Measurements from ENCODE around the gene GPR15.
"Not testable (repeated sequence)": the region's sequence is repeated elsewhere in the genome, so short reads cannot be mapped to it uniquely, and the experiment has no call there.

The GPR15 gene

DNA sequence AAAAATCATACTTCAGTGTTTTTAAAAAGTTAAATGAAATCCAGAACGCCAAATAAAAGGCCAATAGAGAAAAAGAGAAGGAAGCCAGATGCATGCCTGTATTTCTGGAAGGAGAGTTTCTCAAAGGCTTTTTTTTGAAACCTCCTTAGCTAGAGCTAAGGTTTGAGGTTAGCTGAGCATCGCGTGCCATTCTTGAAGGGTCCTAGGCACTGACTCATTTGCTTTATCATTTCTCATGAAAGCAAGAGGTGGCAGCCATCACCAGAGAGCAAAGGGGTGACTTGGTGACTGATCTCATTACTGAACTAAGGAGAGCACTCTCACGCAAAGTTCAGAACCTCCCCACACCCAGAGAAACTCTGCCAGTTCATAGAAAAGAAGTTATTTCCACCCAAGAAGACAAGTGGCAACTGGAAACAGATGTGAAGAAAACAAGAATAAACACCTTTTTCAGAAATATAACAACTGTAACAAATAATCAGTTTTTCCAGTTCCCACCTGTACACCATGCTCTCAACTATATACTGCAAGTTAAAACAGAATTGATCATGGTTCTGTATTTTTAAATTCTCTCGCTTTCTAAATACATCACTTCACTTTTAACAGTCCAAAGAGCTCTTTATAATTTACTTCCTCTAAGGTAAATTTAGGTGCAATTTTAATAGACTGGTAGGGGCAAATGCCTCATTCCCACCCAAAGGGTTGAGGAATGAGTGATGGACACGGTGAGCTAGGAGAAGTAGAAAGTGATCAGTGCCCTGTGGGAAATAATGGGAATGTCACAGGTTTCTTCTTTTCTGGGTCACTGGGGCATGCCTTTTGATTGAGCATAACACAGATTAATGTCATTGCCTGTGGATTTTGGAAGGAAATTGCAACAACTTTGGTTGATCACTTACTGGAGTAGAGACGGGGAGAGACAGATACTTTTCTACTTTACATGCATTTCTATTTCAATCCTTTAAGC lies 24.7 kb downstream of the GPR15 start:
- DNase-seq (ENCODE audit: low spot score) (no peak), FAIRE-seq (no peak)

DNA sequence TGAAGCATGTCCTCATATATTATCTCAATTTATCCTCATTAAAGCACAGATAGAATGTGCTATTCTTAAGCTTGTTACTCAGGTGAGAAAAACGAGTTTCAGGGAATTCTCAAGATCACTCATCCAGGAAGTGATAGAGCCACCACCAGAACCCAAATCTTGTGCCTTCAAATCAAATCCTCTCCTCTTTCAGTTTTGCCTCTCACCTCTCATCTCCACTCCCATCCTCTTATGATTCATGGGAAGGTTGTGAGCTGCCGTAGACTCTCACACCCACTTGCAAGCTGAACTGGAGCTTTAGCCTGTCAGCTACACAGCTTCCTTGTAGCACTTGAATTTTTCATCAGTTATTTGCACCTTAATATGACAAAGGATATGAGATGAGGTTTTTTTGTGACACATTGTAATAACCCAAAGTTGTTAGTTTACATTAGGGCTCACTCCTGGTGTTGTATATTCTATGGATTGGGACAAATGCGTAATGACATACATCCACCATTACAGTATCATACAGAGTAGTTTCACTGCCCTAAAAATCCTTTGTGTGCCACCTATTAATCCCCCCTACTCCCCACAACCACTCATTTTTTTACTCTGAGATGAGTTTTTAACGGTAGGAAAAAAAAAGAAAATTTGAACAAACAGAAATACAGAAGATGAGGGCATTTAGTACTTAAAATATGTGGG lies 25.7 kb downstream of the GPR15 start:
- FAIRE-seq (no peak), DNase-seq (ENCODE audit: low spot score) (no peak)

DNA sequence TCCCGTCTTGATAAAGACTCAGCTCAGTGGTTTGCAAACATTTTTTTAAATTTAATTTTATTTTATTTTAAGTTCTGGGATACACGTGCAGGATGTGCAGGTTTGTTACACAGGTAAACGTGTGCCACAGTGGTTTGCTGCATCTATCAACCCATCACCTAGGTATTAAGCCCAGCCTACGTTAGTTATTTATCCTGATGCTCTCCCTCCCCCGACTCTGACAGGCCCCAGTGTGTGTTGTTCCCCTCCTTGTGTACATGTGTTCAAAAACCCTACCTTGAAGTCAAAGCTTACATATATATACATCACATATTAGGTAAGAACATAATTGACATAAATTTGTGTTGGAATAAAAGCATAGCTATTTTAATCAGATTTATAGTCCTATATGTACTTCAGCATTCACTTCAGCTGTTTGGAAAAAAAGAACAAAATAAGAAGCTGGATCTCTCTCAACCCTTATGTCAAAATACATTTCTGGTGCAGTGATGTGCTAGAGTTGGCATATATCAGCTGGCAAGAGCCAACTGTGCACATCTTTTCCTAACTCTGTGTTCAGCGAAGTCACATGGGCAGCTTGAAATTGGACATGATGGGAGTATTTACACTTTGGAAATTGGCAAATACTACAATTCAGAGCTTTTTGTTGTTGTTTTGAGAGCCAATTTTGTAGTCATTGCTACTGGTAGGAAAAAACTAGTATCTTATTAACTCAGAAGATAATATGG lies 26.5 kb downstream of the GPR15 start:
- no peak for FAIRE-seq
- DNase-seq (ENCODE audit: low spot score): no peak

DNA sequence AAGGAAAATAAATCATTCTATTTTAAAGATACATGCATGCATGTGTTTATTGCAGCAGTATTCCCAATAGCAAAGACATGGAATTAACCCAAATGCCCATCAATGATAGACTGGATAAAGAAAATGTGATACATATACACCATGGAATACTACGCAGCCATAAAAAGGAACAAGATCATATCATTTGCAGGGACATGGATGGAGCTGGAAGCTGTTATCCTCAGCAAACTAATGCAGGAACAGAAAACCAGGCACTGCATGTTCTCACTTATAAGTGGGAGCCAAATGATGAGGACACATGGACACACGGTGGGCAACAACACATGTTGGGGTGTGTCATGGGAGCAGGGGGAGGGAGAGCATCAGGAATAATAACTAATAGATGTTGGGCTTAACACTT lies 28.0 kb downstream of the GPR15 start:
- DNase-seq (ENCODE audit: low spot score); FAIRE-seq: not testable (repeated sequence)

DNA sequence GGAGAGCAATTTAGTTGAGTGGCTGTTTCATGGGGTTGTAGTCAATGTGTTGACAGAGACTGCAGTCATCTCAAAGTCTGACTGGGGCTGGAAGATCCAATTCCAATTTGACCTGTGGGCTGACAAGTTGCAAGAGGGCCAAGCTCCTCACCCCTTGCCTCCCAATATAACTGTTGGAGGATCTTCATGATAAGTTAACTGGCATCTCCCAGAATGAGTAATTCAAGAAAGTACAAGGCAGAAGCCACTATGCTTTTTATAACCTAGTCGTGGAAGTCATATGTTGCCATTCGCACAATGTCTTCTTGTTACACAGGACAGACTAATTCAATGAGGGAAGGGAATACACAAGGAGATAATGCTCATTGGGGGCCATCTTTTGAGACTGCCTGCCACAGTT lies 29.1 kb downstream of the GPR15 start:
- no peak for DNase-seq (ENCODE audit: low spot score)
- no peak for FAIRE-seq

DNA sequence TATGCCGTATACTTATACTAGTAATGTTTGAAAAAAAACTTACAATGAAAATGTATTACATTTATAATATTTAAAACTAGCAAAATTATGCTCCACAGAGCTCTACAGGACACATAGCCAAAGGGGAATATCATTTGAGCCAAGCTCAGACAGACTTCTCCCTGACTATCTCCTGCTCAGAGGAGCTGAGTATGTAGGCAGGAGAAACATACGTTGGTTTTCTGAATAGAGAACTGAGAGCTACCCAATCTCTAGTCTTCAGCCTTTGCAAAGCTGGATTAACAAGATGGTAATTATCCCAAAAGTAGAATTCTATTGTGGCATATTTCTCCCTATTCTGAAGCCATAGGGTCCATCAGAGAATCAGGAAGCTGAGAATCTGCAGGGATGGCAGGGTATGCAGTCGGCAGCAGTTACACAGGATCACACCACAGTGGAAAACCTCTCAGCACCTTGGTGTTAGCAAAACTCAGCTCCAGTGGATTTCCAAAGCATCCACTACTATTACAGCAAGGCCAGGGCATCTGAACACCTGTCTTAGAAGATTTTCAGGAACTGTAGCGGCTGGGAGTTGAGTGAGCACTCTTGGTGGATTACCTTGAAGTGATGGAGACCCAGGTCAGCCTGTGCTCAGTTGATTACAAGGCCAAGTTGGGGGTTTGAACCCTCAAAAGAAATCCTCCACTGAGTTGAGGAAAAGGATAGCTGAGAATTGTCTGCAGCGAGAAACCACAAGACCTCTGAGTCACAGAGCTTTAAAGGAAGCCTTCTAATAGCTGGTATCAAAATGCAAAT lies 30.1 kb downstream of the GPR15 start:
- peak; percentile 53 for DNase-seq (ENCODE audit: low spot score)
- no peak for FAIRE-seq

DNA sequence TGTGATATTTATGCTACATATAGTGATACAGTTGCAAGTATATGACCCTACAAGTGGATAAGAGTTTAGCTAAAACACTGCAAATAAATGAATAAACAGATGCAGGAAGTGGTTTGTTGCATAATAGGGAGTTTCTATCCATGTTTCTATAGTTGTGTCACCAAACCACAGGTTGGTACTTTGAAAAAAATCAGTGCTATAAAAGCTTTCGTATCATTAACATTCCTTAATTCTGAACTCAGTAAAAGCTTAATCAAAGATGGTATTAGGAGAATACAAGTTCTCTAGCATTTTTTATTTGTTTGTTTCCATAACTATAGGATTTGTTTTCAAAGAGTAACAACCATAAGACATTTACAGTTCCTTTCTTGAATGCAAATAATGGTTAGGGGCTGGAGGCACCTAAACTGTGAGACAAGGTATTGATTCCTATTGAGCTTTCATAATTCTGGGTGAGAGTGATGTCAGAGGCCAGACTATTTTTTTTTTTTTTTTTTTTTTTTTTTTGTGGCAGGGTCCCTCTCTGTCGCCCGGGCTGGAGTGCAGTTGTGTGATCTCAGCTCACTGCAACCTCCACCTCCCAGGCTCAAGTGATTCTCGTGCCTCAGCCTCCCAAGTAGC lies 32.0 kb downstream of the GPR15 start:
- DNase-seq (ENCODE audit: low spot score) (peak; percentile 52), FAIRE-seq (no peak)

DNA sequence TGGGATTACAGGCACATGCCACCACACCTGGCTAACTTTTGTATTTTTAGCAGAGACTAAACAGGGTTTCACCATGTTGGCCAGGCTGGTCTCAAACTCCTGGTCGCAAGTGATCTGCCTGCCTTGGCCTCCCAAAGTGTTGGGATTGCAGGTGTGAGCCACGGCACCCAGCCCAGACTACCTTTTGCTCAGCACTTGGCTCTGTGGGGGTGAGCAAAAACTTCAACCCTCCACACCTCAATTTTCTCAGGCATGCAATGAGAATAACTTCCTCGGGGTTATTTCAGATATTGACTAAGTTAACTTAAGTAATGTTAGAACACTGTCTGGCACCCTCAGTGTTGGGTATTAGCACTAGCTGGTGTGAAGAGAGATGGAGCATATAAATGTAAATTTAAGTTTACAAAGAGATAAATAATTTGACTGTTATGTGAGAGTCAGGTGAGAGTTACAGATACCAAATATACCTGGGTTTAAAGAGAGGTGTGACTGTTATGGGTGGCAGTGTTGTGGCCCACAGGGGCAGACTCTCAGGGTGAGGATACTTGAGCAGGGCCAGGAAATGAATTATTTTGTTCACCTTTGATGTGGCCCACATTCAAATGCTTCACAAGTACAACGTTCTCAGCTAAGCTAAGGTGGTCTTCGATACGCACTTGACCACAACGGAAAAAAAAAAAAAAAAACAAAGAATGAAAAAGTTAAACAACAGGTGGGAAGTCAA lies 32.7 kb downstream of the GPR15 start:
- DNase-seq (ENCODE audit: low spot score): no peak
- FAIRE-seq: no peak

DNA sequence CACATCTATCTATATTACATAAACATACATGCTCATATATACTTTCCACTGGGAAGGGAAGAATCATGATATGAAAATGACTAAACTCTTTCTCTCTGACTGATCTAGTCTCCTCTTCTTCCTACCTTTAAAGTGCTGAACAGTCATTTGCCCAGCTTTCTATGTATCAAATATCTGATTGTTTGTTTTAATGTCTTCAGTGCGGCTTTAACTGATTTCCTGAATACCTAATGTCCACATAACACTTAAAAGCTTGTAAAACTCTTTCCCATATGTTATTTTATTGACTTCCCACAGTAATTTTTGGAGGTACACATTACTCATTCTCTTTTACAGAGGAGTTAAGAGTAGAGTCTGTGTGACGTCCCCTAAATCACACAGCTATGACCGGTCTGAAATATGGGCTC lies 33.5 kb downstream of the GPR15 start:
- no peak for FAIRE-seq
- no peak for DNase-seq (ENCODE audit: low spot score)

DNA sequence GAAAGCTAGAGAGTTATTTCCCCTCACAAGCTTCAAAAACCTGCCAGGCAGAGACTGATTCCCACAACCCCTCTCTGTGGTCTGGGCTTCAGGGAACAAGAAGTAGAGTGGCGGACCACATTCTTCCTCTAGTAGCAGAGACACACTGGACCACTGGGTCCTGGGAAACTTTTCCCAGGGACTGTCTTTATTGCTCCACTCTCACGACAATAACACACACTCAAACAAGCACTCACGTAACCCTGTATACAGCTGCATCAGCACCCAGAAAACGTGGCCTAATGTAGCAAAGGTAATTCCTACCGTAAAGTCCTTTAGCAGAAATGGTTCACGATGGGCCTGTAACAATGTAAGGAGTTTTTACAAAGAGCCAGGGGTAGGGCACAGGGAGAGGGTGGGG lies 34.1 kb downstream of the GPR15 start:
- DNase-seq (ENCODE audit: low spot score) (no peak), FAIRE-seq (no peak)

DNA sequence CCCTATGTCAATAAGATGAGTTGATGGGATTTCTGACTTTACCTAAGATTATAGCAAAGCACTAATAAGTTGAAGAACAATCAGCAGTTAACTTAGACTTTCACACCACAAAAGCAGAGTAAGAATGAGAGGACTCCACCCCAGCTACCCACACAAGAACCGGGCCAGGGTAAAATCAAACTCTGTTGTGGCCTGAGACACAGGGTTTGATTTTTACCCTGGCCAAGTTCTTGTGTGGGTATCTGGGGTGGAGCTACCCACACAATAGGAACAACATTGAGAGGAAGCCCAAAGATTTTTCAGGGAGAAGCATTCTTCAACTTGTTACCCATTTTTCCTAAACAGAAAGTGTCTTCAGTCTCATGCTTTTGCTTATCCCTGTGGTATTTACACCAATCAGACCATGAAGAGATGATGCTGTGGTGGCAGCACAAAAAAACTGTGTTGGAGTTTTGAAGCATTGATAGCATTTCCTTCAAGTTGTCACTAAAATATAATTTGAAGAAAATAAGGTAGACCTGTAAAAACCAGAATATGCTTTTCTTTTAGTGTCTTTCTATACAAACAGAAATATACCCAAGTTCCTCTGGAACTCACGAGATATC lies 36.0 kb downstream of the GPR15 start:
- no peak for FAIRE-seq
- no peak for DNase-seq (ENCODE audit: low spot score)

DNA sequence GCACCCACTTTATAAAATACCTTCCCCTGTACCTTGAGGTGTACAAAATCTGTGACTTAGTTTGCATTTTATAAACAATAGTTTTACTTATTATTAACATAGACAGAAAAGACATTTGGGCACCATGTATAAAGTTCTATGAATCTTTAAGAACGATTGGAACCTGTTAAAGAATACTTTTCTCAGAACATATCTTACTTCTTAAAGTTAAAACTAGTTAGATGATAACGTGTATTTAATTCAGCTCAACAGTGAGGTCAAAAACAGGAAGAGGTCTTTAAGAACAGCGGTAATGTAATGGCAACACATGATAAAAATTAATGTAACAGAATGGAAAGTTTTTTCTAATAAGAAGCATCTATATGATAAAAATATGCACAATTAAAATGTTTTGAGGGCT lies 36.6 kb downstream of the GPR15 start:
- DNase-seq (ENCODE audit: low spot score): no peak
- FAIRE-seq: no peak

DNA sequence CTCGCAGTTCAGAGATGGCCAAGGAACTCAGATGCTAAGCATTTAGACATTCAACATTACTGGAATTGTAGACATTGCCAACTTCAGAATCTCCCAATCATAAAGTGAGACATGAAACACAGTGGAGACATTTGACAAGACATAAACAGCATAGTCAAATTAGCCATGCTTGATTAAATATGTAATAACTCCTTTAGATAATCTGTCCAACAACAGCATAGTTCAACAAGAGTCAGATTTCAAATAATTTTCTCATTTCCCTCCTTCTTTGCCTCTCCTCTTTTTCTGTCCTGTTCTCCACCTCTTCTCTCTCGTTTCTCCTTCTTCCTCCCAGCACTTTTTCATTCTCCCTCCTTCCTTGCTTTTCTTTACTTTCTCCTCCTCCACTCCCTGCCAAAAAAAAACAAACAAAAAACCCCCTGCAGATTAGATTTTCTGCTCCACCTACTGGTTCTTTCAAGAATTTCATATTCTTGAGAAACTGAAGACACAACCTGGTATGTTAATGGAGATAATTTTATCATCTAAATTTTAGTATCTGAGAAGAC lies 41.5 kb downstream of the GPR15 start:
- FAIRE-seq (no peak), DNase-seq (ENCODE audit: low spot score) (no peak)

DNA sequence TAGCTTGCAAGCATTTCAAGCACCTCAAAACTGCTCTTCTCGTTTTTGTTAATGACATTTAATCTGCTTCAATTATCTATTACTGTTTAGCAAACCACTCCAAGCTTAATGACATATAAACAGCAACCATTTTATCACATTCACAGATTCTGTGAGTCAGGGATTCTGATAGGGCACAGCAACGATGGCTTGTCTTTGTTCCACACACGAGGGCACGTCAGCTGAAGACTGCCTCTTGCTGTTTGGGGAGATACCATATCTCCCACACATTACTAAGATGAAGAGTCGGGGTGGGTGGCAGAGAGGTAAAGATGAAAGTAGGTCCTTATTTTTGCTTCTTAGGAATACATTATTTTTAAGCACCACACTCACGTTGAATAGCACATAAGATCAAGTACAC lies 42.4 kb downstream of the GPR15 start:
- DNase-seq (ENCODE audit: low spot score): no peak
- no peak for FAIRE-seq

DNA sequence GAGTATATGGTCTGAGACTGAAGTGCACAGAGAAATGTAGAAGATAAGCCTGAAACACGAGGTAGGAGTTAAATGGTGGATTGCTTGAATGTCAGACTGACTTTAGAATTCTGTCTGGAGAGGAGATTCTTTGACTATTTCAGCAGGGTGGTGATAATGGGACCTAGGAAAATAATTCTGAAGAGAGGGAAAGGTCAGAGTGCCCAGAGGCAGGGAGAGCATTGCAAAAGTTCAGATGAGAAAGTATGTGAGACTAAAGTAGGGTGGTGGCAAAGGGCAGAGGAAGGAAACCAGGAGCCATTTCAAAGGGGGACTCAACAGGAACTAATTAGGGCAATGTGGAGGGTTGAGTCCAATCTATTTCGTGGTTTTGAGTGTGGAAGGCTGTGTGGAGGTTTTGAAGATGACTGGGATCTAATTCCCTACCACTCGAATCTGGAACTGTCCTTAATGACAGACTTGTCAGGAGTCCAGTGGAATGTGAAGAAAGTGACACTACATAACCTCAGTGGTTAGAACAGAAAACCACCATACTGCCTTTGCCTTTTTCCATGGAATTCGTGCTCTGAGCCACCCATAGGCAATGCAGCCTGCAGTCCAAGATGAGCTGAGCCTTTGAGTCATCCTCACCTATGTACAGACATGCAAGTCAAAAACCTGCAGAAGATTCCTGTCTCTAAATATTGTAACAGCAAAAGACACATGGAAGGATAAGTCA lies 45.6 kb downstream of the GPR15 start:
- FAIRE-seq (peak; percentile 58), DNase-seq (ENCODE audit: low spot score) (peak; percentile 28)

DNA sequence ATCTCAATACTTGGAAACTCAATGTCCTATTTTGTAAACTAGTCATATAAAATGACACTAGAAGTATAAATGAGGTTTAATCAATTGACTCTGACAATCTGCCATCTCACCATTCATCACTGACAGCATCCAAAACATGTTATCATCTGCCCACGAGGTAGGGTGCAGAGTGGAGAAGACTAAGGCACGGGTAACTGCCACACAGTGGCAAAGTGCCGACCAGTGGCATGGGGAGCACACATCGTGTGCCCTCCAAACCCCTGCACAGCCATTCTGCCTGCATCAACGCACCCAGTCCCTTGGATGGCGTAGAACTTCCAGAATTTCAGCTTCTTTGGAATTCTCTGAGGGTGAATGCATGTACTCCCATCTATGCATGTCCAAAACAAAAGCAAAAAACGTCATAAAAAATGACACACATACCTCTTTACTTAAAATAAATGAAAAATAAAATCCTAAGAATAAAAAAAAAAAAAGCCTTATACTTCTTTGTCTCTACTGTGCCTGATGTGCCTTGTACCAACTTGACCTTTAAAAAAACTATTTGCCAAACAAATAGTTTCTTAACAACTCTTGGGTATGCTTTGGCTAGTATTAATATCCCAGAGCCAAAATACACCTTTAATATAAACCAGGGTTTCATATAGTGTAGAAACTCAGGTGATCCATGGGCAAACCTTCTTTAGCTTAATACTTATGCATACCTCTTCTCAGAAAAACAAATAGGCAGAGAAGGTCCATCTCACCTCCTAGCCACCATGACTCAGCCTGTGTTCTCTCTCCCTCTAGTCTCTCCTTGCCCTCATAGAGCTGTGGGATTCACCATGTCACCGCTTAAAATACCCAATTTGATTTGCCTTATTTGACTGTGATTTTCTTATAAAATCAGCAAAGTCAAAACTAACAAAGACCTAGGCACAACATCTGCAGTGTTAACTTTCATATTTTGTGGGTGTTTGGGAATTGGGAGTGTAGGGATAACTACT lies 48.9 kb downstream of the GPR15 start:
- no peak for DNase-seq (ENCODE audit: low spot score)
- peak; percentile 30 for FAIRE-seq

DNA sequence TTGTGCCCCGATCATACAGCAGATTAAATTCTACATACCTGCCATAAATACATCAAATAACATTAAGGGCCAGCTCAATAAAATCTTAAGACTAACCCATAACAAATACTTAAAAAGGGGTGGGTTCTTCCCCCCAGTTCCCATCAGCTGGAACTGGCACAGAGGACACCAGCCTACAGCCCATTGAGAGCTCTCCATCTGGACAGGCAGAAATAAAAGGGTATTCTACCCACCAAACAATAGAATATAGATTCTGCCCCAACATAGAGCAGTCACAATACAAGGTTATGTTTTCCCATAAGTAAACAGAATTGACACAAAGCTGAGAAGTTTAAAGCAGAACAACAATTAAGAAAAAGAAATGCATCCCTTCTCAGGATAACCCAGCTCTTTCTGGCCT lies 49.7 kb downstream of the GPR15 start:
- no peak for DNase-seq (ENCODE audit: low spot score)
- no peak for FAIRE-seq

DNA sequence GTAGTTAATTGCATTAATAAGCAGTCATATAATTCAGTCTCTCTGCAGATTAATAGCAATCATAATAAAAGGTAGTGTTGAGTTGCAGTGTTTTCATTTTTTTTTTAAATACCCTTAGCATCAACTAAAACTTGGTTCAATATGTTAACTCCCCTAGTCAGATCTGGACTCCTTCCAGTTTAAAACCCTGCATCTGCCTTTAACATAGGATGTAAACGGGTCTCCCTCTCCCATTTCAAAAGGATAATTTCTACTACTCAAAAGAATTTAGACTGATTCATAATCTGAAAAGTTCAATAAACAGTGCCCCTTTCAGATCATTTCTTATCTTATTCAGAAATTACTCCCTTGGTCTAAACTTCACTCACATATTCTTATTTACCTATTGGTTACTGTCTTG lies 50.3 kb downstream of the GPR15 start:
- DNase-seq (ENCODE audit: low spot score): no peak

More for the DNA sequence above, 50.3 kb downstream of the GPR15 start:
- FAIRE-seq: no peak
